Chondrocyte (in vitro differentiated cells): ENCODE results near the gene ASB4. TPM values are rescaled to one million over a fixed set of nuclear protein-coding genes. Genes with fewer than 3 reads are reported as not detected.

Experiments
- DNase-seq: peaks from one replicate; pipeline ENCODE4 v3.0.0; 2021; ENCODE audit warnings: mixed read lengths, low spot score
- H3K27ac Mint-ChIP-seq: one replicate; pipeline ENCODE4 v1.8.0; 2021; ENCODE audit warnings: mild to moderate bottlenecking, moderate library complexity, mixed read lengths; ENCODE audit not compliant: unreplicated experiment
- H3K27me3 Mint-ChIP-seq: 2 replicates; pipeline ENCODE4 v1.8.0; 2021; ENCODE audit warnings: low read depth, mixed read lengths
- H3K36me3 Mint-ChIP-seq: 2 replicates; pipeline ENCODE4 v1.8.0; 2021; ENCODE audit warnings: low read depth, mixed read lengths
- H3K4me1 Mint-ChIP-seq: 2 replicates; pipeline ENCODE4 v1.8.0; 2021; ENCODE audit warnings: low read depth, mild to moderate bottlenecking, mixed read lengths
- H3K4me3 Mint-ChIP-seq: one replicate; pipeline ENCODE4 v1.8.0; 2021; ENCODE audit warnings: mild to moderate bottlenecking, moderate library complexity, mixed read lengths; ENCODE audit not compliant: unreplicated experiment
- H3K9me3 Mint-ChIP-seq: 2 replicates; pipeline ENCODE4 v1.8.0; 2021; ENCODE audit warnings: low read depth, mixed read lengths
- CTCF ChIP-seq: fragments of 200-600 bp; sonication (generic); IDR thresholded peaks from 2 replicates; pipeline ENCODE4 v1.5.0; 2021; ENCODE audit warnings: antibody characterized with exemption, mild to moderate bottlenecking, moderate library complexity
- total RNA-seq: library from RNA; stranded (reverse); gene quantifications from 3 replicates; pipeline ENCODE4 v1.2.1, GENCODE V29; 2021

Gene ASB4
- total RNA-seq, 1 donor from 2014 or later, result not detected

- no peaks in the 10 kb centered on the region for H3K27me3 Mint-ChIP-seq
- H3K4me1 Mint-ChIP-seq, result peaks cover 13% of the 10 kb centered on the region
- H3K4me3 Mint-ChIP-seq, result no peak overlapping the region
- peaks cover 9% of the 10 kb centered on the region for H3K9me3 Mint-ChIP-seq
- no peak for TF ChIP-seq CTCF
- peaks cover 3% of the 10 kb centered on the region for H3K36me3 Mint-ChIP-seq
- H3K27ac Mint-ChIP-seq, result no peak overlapping the region
- DNase-seq, result no peak
These were observed 91.4 kb downstream of the ASB4 start for GRCh38 chr7:95577137-95577536.

GRCh38 chr7:95578299-95578855, 92.6 kb downstream of the ASB4 start:
- TF ChIP-seq CTCF, result no peak
- Mint-ChIP-seq H3K4me1 (peaks cover 13% of the 10 kb centered on the region), H3K4me3 (no peak overlapping the region), H3K27me3 (no peaks in the 10 kb centered on the region), H3K9me3 (peaks cover 3% of the 10 kb centered on the region), H3K36me3 (no peaks in the 10 kb centered on the region), H3K27ac (no peak overlapping the region)
- no peak for DNase-seq

DNA sequence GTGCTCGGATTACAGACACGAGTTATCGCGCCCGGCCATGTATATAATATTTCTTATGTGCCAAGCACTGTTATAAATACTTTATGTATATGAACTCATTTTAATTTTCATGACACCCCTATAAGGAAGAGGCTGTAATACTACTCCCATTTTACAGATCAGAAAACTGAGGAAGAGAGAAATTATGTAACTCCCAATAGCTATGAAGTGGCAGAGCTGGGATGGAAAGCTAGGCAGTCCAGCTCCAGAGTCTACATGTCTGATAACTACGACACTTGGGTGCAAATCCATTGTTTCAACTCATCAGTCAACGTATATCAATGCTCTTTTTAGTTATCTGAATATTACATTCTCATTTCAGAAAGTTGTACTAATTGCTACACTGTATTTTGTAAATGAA, 93.6 kb downstream of the ASB4 start:
- no peak for TF ChIP-seq CTCF
- Mint-ChIP-seq H3K4me3 (no peak overlapping the region), H3K9me3 (peaks cover 3% of the 10 kb centered on the region), H3K27ac (no peak overlapping the region), H3K36me3 (peaks cover 1% of the 10 kb centered on the region), H3K27me3 (no peaks in the 10 kb centered on the region), H3K4me1 (peaks cover 13% of the 10 kb centered on the region)
- no peak for DNase-seq

DNA sequence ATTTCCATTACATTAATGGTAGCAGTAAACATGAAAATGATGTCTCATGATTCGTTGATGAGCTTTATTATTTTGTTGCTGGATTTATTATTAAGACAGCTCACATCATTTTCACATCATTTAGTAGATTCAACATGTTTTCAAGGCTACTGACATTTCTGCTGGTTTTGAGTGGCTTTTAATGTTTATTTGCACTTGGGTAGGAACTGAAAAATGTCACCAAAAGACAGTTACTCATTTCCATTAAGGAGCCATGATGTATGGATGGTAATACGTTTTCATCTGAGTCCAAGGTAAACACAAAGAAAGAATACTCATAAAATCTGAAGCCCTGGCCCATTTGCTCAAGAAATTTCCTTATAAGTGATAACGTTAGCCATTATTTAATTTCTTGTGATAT, 95.7 kb downstream of the ASB4 start:
- Mint-ChIP-seq H3K36me3 (peaks cover 9% of the 10 kb centered on the region), H3K27ac (no peak overlapping the region), H3K27me3 (no peaks in the 10 kb centered on the region), H3K9me3 (no peaks in the 10 kb centered on the region), H3K4me1 (peaks cover 13% of the 10 kb centered on the region), H3K4me3 (no peak overlapping the region)
- no peak for TF ChIP-seq CTCF
- no peak for DNase-seq

GRCh38 chr7:95582578-95583293, 97.0 kb downstream of the ASB4 start:
- Mint-ChIP-seq H3K36me3 (peaks cover 20% of the 10 kb centered on the region), H3K27ac (no peak overlapping the region), H3K4me1 (peaks cover 6% of the 10 kb centered on the region), H3K4me3 (no peak overlapping the region), H3K27me3 (no peaks in the 10 kb centered on the region), H3K9me3 (no peaks in the 10 kb centered on the region)
- TF ChIP-seq CTCF, result no peak
- DNase-seq, result no peak
